LNCAP (cell line): ENCODE data around the gene BRD4.

Experiments used
- CTCF ChIP-seq: fragments of 450-650 bp; IDR thresholded peaks from 2 replicates; pipeline ENCODE4 v1.5.1; 2017; ENCODE audit warnings: mild to moderate bottlenecking

Gene BRD4

GRCh38 chr19:15313649-15314279, 18.6 kb downstream of the BRD4 start:
- no peak for TF ChIP-seq CTCF

- TF ChIP-seq CTCF = no peak
Measured at GRCh38 chr19:15307169-15307568, 25.2 kb downstream of the BRD4 start.

GRCh38 chr19:15305582-15306334, 26.6 kb downstream of the BRD4 start:
- no peak for TF ChIP-seq CTCF

- no peak for TF ChIP-seq CTCF
Measured at GRCh38 chr19:15304140-15304705, 28.1 kb downstream of the BRD4 start.

- TF ChIP-seq CTCF = no peak
Measured at GRCh38 chr19:15303105-15303780, 29.1 kb downstream of the BRD4 start.

GRCh38 chr19:15300533-15301197, 31.7 kb downstream of the BRD4 start:
- TF ChIP-seq CTCF = no peak
